GM12801 (cell line): ENCODE data around the gene GLT8D2.

Experiments
- CTCF ChIP-seq: IDR thresholded peaks from one replicate; pipeline ENCODE4 v1.5.1; 2011; ENCODE audit warnings: control low read depth; ENCODE audit not compliant: insufficient read length; ENCODE audit errors: extremely low read depth

Gene GLT8D2

DNA sequence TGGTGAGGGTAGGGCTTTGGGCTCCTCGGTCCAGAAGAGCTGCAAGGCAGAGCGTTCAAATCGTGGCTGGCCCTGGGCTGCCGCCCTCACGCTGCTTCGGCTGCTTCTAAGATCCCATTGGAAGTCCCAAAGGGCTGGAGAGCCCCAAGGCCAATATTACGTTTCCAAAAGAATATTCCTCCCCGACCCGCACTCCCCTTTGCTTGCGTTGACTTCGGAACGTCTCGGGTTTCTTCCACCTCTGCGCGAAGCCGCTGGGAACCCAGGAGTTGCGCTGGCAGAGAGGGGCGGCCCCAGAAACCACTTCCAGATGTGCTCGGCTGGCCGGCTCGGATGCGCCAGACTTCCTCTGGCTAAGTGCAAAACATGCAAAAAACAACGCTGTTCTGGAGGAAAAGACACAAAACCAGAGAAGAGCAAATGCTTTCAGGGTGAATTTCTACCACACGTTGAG is at the start of gene GLT8D2:
Gene GLT8D2, minus strand, starts transcription at position 285 of the 454 bp plus-strand sequence. CDS start 30,539 bp downstream, outside the sequence.
- no peak for TF ChIP-seq CTCF

DNA sequence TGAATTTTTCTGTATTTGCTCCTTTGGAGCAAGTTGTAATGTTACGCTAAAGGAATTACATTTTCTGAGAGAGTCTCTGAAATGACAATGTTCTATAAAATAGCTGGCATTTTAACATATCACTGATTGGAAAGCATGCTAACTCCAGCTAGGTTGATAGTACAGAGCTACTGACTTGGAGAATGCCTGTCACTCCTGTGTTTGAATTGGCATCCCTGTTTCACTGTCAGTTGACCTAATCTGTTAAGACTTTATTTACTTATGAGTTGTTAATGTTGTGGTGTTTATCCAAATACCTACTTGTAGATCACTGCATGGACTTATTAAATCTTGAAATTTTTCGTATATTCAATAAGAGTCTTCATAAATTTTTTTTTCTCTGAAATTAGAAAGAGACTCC is 48.0 kb upstream of the GLT8D2 start:
- no peak for TF ChIP-seq CTCF

DNA sequence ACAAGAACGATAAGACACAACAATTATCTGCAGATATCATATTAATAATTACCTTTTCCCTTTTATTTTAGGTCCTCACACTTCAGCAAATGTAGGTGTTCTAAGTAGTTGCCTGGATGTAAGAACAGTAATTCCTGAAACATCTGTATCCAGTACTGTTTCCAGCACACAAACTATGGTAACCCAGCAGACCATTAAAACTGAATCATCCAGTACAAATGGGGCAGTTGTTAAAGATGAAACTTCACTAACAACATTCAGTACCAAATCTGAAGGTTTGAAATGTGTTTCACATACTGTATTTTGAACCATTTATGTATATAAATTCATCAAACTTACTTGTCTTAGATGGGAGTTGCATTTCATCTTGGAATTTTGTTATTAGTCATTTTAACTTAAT is 45.3 kb upstream of the GLT8D2 start:
- no peak for TF ChIP-seq CTCF

DNA sequence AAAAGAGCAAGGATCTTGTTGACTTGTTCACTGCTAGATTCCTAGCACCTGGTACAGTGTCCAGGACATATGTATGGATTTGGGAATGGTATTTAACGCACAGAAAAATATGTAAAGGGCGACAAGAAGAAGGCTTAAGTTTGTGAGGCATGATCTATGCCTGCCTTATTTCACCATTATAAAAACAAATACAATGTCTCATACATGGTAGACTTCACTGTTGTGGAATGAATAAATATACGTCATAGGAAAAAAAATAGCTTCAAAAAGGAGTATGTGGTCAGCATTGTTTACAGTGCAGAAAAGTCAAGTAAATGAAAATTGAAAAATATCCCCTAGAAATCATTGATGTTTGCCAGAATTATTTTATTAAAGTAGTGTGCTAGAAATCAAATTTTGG is 44.3 kb upstream of the GLT8D2 start:
- TF ChIP-seq CTCF, result no peak

DNA sequence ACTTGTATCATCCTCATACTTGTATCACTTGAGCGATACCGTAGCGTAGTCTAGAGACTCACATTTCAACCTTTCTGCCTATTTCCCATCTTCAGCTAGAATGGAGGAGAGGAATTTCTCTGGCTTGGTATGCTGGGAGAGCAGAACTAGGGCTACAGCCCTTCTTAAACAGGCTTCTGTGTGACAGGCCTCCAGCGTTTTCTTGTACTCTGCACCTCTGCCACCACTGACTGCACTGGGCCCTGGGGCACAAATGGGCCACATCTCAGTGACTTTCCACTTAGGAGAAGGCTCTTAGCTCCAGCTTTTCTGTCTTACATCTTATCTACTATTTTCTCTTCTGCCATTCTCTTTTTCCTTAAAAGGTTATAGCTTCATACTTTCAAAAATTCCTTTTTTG is 41.1 kb upstream of the GLT8D2 start:
- TF ChIP-seq CTCF, result no peak

DNA sequence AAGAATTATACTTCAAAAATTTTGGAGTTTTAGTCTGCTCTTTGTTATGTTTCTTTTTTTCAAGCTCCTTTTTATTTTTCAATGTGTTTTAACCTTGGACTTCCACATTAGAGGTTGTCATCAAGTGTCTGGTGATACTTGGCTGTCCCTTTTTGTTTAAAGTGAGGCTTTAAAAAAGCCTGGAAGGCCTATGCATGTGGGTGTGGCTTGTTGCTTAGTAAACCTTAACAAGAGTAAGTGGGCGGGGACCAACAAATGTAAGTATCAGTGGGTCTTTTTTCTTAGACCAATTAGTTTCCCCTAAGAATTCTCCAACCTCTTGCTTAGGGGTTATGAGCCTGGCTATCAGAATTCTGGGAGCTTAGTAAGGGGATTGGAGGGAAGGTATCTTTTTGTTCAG is 40.7 kb upstream of the GLT8D2 start:
- no peak for TF ChIP-seq CTCF

DNA sequence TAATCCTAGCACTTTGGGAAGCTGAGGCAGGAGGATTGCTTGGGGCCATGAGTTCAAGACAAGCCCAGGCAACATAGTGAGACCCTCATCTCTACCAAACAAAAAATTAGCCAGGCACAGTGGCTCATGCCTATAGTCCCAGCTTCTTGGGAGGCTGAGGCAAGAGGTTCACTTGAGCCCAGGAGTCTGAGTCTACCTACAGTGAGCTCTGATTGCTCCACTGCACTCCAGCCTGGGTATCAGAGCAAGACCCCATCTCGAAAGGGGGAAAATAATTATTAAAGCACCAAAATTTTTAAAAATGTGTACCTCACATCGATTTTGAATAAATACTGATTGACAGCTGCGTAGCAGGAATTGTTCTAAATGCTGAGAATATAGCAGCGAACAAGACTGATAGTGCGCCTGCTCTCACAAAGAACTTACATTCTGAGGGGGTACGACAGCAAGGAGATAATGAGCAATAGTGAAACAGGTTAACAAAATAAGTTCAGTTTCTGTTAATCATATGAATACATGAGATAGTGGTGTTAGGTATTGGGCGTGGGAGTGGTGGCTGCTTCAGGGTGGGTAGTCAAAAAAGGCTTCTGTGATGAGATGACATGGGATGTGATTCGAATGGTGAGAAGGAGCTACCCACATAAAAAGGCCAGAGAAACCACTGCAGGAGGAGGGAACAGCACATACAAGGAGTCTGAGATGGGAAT is 33.9 kb upstream of the GLT8D2 start:
- no peak for TF ChIP-seq CTCF

GRCh38 chr12:104080764-104081163 is 30.8 kb upstream of the GLT8D2 start:
- no peak for TF ChIP-seq CTCF
